ENCODE measurements around the gene NDUFS6. TPM values are rescaled to one million over a fixed set of nuclear protein-coding genes. Genes with fewer than 3 reads are reported as not detected.

Gene NDUFS6
- total and polyA plus RNA-seq, 5 experiments from 2014 or later = 12.6 to 75.8 (median 69.3) TPM

GRCh38 chr5:1847056-1847455 is 45.8 kb downstream of the NDUFS6 start:
- POLR2A ChIA-PET = no interaction called here
- H3K27me3 Mint-ChIP-seq = peaks cover 14 to 50% (median 23%) of the 10 kb centered on the region in 5 donors
- no peaks in the 10 kb centered on the region for H3K36me3 Mint-ChIP-seq
- no peak for ATAC-seq
- no peak overlapping the region for H3K27ac Mint-ChIP-seq
- DNase-seq = no peak
- no peaks in the 10 kb centered on the region for H3K9me3 Mint-ChIP-seq
- H3K4me3 Mint-ChIP-seq = no peak overlapping the region
- H3K4me1 Mint-ChIP-seq = peaks cover 0 to 2% (median 0%) of the 10 kb centered on the region in 4 donors

GRCh38 chr5:1847611-1848010 is 46.4 kb downstream of the NDUFS6 start:
- Mint-ChIP-seq H3K4me3 (no peak overlapping the region), H3K9me3 (no peaks in the 10 kb centered on the region), H3K27me3 (peaks cover 13 to 46% (median 20%) of the 10 kb centered on the region in 5 donors), H3K4me1 (peaks cover 0 to 2% (median 0%) of the 10 kb centered on the region in 4 donors), H3K36me3 (no peaks in the 10 kb centered on the region), H3K27ac (no peak overlapping the region)
- ATAC-seq (no peak), DNase-seq (no peak)
- POLR2A ChIA-PET = no interaction called here

- ATAC-seq (no peak), DNase-seq (no peak)
- Mint-ChIP-seq H3K9me3 (no peaks in the 10 kb centered on the region), H3K27me3 (peaks cover 20 to 64% (median 39%) of the 10 kb centered on the region in 5 donors), H3K4me3 (no peak overlapping the region), H3K27ac (peak overlapping the region in 1 of 10 donors; percentile 25), H3K36me3 (no peaks in the 10 kb centered on the region), H3K4me1 (peaks cover 0 to 2% (median 0%) of the 10 kb centered on the region in 4 donors)
- POLR2A ChIA-PET = no interaction called here
These were observed 49.3 kb downstream of the NDUFS6 start for GRCh38 chr5:1850324-1851154.

- Mint-ChIP-seq H3K27ac (no peak overlapping the region), H3K9me3 (no peaks in the 10 kb centered on the region), H3K4me1 (peaks cover 0 to 2% (median under 1%) of the 10 kb centered on the region in 4 donors), H3K4me3 (no peak overlapping the region), H3K27me3 (peaks cover 23 to 72% (median 46%) of the 10 kb centered on the region in 5 donors), H3K36me3 (no peaks in the 10 kb centered on the region)
- POLR2A ChIA-PET = no interaction called here
- no peak for ATAC-seq
- DNase-seq = no peak
These were observed 50.2 kb downstream of the NDUFS6 start for GRCh38 chr5:1851290-1851934.

- Mint-ChIP-seq H3K4me1 (peaks cover 0 to 3% (median under 1%) of the 10 kb centered on the region in 4 donors), H3K36me3 (no peaks in the 10 kb centered on the region), H3K4me3 (no peak overlapping the region), H3K27ac (no peak overlapping the region), H3K27me3 (peaks cover 22 to 73% (median 42%) of the 10 kb centered on the region in 5 donors), H3K9me3 (no peaks in the 10 kb centered on the region)
- DNase-seq (no peak), ATAC-seq (no peak)
- POLR2A ChIA-PET = no interaction called here
These were observed 51.2 kb downstream of the NDUFS6 start for GRCh38 chr5:1852324-1852947.

- Mint-ChIP-seq H3K4me1 (peaks cover 0 to 4% (median 0%) of the 10 kb centered on the region in 4 donors), H3K9me3 (no peaks in the 10 kb centered on the region), H3K27me3 (peaks cover 16 to 66% (median 35%) of the 10 kb centered on the region in 5 donors), H3K4me3 (no peak overlapping the region), H3K36me3 (no peaks in the 10 kb centered on the region), H3K27ac (no peak overlapping the region)
- no peak for ATAC-seq
- POLR2A ChIA-PET = no interaction called here
- no peak for DNase-seq
These were observed 52.3 kb downstream of the NDUFS6 start for GRCh38 chr5:1853531-1853930.

GRCh38 chr5:1855075-1855474 is 53.9 kb downstream of the NDUFS6 start:
- POLR2A ChIA-PET = no interaction called here
- Mint-ChIP-seq H3K36me3 (no peaks in the 10 kb centered on the region), H3K4me1 (peaks cover 0 to 4% (median 0%) of the 10 kb centered on the region in 4 donors), H3K4me3 (no peak overlapping the region), H3K27ac (peak overlapping the region in 1 of 10 donors; percentile 56), H3K27me3 (peaks cover 16 to 56% (median 31%) of the 10 kb centered on the region in 5 donors), H3K9me3 (no peaks in the 10 kb centered on the region)
- no peak for DNase-seq
- no peak for ATAC-seq

GRCh38 chr5:1855596-1855995 is 54.4 kb downstream of the NDUFS6 start:
- H3K27ac Mint-ChIP-seq = peak overlapping the region in 1 of 10 donors; percentile 56
- POLR2A ChIA-PET = no interaction called here
- peaks cover 15 to 55% (median 31%) of the 10 kb centered on the region in 5 donors for H3K27me3 Mint-ChIP-seq
- H3K36me3 Mint-ChIP-seq = no peaks in the 10 kb centered on the region
- H3K4me1 Mint-ChIP-seq = peaks cover 0 to 4% (median 0%) of the 10 kb centered on the region in 4 donors
- ATAC-seq (no peak), DNase-seq (no peak)
- no peaks in the 10 kb centered on the region for H3K9me3 Mint-ChIP-seq
- H3K4me3 Mint-ChIP-seq = no peak overlapping the region

GRCh38 chr5:1856596-1857255 is 55.5 kb downstream of the NDUFS6 start:
- Mint-ChIP-seq H3K4me1 (peaks cover 0 to 4% (median 0%) of the 10 kb centered on the region in 4 donors), H3K36me3 (no peaks in the 10 kb centered on the region), H3K27ac (no peak overlapping the region), H3K9me3 (no peaks in the 10 kb centered on the region), H3K4me3 (peak overlapping the region in 1 of 10 donors; percentile 71), H3K27me3 (peaks cover 13 to 48% (median 30%) of the 10 kb centered on the region in 5 donors)
- POLR2A ChIA-PET = no interaction called here
- no peak for ATAC-seq
- no peak for DNase-seq

GRCh38 chr5:1857256-1857600 is 56.0 kb downstream of the NDUFS6 start:
- Mint-ChIP-seq H3K27me3 (peaks cover 13 to 49% (median 29%) of the 10 kb centered on the region in 5 donors), H3K36me3 (no peaks in the 10 kb centered on the region), H3K9me3 (no peaks in the 10 kb centered on the region), H3K27ac (no peak overlapping the region), H3K4me1 (peaks cover 0 to 4% (median 0%) of the 10 kb centered on the region in 4 donors), H3K4me3 (peak overlapping the region in 1 of 10 donors; percentile 10)
- ATAC-seq (no peak), DNase-seq (no peak)
- POLR2A ChIA-PET = no interaction called here

- Mint-ChIP-seq H3K36me3 (no peaks in the 10 kb centered on the region), H3K27me3 (peaks cover 13 to 46% (median 29%) of the 10 kb centered on the region in 5 donors), H3K9me3 (no peaks in the 10 kb centered on the region), H3K4me1 (peaks cover 0 to 4% (median under 1%) of the 10 kb centered on the region in 4 donors), H3K27ac (no peak overlapping the region), H3K4me3 (no peak overlapping the region)
- POLR2A ChIA-PET = no interaction called here
- no peak for ATAC-seq
- no peak for DNase-seq
These were observed 57.2 kb downstream of the NDUFS6 start for GRCh38 chr5:1858436-1858835.

- POLR2A ChIA-PET = no interaction called here
- H3K27me3 Mint-ChIP-seq = peaks cover 9 to 43% (median 22%) of the 10 kb centered on the region in 5 donors
- peaks cover 0 to 4% (median under 1%) of the 10 kb centered on the region in 4 donors for H3K4me1 Mint-ChIP-seq
- DNase-seq (no peak), ATAC-seq (no peak)
- H3K9me3 Mint-ChIP-seq = no peaks in the 10 kb centered on the region
- no peak overlapping the region for H3K27ac Mint-ChIP-seq
- no peak overlapping the region for H3K4me3 Mint-ChIP-seq
- H3K36me3 Mint-ChIP-seq = no peaks in the 10 kb centered on the region
These were observed 57.9 kb downstream of the NDUFS6 start for GRCh38 chr5:1859099-1859498.
